GM19467 (cell line): Measurements from ENCODE around the gene DOCK2.
A peak's percentile ranks its signal among the peaks of the same experiment; 100 is the strongest.
"Not testable (repeated sequence)": the region's sequence is repeated elsewhere in the genome, so short reads cannot be mapped to it uniquely, and the experiment has no call there.

Source experiments
- ATAC-seq: cut with Tn5 transposase; IDR thresholded peaks from one replicate; pipeline ENCODE4 v1.9.1; 2021; ENCODE audit warnings: mild to moderate bottlenecking, moderate library complexity; ENCODE audit not compliant: unreplicated experiment

DOCK2 gene

DNA sequence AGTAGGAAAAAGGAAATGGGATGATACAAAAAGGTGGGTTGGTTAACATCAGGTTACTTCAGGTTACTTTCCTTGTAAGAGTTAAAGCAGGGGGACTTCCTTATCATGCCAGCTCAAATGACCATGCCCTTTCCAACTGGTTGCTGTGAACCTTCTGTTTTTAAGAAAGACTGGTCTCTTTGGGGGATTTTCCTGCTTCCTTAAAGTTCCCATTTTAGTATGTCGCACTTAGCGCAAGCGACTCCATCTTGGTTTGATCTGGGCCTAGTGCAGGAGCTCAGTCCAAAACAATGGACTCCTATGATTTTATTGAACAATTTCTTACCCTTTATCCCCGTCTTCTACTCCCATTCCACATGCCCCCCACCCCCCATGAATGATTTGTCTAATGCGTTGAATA lies 173.4 kb downstream of the DOCK2 start:
- no peak for ATAC-seq

- no peak for ATAC-seq
Observed at GRCh38 chr5:169811023-169811422, 173.9 kb downstream of the DOCK2 start.

DNA sequence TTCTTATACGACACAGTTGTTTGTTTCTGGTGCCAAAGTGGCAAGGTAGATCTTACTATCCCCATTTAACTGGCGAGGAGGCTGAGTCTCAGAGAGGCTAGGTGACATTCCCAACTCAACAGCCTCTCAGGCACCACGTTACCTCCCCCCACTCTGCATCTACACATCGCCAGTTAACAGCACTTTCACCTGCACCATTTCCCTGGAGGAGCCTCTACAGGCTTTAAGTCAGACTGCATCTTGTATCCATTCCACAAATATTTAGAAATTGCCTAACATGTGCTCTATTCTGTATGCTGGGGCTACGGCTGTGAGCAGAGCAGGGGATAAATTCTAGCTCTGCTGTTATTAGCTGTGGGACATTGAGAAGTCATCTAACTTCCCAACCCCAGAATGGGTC lies 174.6 kb downstream of the DOCK2 start:
- no peak for ATAC-seq

DNA sequence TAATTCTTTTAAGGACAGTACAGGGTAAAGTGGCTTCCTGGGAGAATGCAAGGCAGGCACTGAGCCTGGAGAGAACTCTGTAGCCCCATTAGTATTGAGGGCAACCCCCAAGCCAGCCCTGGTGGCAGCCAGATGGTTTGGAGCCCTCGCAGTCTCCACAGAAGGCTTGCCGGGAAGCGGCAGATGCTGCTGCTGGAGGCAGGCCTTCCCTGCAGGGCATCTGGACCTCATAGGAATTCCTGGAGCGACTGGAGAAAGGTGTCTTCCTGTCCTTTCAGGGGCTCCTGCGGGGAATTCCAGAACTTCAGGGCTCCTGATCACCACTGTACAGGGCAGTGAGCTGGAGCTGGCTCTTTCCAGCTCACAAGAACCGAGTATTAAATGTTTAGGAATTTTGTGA lies 175.7 kb downstream of the DOCK2 start:
- no peak for ATAC-seq

DNA sequence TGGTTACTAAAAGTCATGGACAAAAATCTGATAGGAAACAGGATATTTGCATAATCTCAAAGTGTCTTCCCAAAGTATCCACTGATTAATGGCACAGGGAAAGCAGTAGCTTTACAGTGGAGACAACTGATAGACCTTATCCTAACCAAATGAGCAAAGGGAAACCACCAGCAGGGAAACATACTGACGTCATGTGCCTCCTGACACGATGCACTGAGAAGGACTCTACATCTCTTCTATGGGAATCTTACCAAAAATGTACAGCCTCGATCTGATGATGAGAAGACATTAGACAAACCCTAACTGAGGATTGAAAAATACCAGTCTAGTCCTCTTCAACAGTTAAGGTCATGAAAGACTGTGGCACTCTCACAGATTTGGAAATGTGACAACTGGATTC lies 177.0 kb downstream of the DOCK2 start:
- no peak for ATAC-seq

DNA sequence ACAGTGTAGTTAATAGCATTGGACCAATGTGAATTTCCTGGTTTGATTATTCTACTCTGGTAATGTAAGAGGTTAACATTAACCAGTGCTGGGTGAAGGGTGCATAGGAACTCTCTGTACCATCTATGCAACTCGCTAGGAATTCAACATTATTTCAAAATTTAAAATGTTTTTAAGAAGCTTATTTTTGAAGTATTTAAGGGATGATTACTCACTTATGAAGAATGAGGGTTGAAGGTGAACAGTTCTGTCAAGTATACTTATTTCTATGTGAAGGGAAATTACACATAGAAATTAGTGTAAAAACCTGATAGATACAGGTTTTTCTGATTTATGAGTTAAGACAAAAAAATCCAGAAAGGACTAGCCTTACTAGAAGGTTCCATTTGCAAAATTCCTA lies 177.4 kb downstream of the DOCK2 start:
- ATAC-seq = no peak

DNA sequence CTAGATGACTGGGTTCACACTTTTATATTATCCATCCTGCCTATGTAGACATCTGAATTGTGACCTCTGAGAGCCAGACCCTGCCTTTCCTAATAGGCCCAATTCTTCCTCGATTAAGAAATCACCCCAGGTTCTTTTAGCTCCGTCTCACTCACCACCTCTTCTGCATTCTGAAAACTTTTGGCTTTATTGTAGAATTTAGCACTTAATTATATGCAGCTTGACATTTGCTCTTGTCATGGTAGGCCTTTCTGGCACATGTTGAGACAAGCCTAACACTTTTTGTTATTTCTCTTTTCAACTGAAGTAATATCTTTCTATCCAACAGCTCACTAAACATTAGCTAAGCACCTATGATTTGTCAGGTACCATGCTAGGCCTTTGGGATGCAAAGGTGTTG lies 180.0 kb downstream of the DOCK2 start:
- ATAC-seq = no peak

DNA sequence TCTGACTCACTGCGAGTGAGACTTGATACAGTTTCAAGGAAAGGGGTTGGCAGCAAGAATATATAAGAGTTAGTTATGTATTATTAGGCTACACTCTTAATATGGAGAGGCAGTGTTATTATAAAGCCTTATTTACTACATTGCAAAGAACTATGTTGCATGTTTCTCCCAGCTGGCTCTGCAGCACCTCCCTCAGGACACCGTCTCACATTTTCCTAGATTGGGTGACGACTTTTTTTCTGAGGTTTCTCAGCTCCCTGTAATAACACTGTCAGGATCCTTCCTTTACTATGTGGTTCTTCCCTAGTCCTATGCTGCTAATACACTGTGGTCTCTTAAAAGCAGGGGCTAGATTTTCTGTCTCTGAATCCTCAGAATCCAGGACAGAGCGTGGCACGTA lies 189.5 kb downstream of the DOCK2 start:
- ATAC-seq = no peak

DNA sequence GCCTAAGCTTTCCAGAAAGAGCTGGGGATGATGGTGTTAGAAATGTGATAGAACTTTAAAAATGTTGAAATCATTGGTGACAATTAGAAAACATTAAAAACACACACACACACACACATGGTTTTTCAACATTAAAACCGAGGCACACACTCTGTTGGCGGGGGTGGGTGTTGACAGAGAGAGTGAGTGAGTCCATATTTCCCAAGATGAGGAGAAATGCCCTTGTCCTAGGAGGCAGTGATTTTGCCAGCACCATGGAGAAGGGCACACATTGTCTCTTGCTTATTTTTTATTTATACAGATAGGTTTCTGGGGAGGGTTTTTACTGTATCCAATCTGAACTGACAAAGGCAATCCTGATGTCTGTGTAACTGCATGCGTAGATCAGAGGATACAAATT lies 190.7 kb downstream of the DOCK2 start:
- no peak for ATAC-seq

DNA sequence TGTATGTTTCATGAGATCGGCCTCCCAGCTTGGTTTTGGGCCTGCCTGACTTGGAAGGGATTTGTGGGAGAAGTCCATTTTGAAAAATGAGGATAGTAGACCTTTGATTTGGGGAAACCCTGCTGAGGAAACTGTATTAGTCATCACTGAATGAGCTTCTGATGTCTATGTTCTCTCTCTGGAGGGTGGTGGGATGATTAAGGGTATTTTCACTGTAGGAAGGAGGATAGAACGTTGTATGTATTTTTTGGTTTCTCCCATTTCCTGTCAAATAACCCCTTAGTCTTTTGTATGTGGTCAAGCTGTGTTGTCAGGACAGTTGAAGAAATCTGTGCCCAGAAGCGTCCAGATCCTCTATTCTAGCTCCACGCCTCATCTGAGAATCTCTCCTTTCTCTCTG lies 191.3 kb downstream of the DOCK2 start:
- no peak for ATAC-seq

DNA sequence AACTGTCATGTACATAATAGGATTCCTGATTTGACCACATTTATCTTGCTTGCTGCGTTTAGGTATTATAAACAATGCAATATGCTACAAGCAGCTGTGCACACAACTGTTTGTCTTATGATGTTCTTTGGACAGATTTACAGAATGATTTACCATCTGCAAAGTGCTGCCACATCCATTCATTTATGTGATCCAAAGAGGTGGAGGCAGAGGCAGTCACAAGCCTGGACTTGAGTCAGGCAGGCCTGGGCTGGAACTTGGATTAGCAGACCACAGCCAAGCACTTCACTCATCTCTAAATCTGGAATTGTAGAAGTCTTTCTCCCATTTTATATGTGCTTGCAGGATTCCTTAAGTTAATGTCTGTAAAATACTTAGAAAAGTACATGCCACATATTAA lies 194.3 kb downstream of the DOCK2 start:
- ATAC-seq = no peak

DNA sequence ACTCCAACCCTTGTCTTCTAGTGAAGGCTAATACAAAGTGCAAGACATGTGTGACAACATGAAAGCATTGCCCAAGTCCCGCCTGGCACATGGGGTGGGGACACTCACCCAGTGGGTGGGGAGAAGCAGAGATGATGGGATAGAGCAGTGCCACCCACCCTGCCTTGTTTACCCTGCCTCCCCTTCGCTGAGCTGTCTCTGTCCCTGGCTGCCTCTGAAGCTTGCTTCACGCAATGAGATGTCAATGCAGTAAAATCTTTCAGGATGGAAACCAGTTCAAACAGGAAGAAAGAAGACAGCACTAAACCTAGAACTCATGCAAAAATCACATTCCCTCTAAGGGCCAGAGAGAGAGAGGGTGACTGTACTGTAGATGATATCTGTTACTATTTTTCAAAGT lies 195.2 kb downstream of the DOCK2 start:
- no peak for ATAC-seq

GRCh38 chr5:169832845-169833244 lies 195.8 kb downstream of the DOCK2 start:
- no peak for ATAC-seq

DNA sequence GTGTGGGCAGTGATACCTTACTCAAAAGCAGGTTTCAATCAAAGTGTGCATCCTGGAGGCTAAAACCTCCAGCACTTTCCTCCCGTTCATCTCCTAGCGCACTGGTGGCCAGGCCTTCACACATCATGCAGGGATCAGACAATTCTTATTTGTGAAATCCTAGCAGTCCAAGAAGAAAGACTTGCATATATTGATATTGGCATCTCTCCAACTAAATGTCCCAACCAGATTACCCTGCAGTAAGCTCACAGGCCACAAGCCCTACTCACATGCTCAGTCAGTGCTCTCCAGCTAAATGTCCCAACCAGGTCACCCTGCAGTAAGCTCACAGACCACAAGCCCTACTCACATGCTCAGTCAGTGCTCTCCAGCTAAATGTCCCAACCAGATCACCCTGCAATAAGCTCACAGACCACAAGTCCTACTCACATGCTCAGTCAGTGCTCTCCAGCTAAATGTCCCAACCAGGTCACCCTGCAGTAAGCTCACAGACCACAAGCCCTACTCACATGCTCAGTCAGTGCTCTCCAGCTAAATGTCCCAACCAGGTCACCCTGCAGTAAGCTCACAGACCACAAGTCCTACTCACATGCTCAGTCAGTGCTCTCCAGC lies 196.7 kb downstream of the DOCK2 start:
- not testable (repeated sequence) for ATAC-seq

DNA sequence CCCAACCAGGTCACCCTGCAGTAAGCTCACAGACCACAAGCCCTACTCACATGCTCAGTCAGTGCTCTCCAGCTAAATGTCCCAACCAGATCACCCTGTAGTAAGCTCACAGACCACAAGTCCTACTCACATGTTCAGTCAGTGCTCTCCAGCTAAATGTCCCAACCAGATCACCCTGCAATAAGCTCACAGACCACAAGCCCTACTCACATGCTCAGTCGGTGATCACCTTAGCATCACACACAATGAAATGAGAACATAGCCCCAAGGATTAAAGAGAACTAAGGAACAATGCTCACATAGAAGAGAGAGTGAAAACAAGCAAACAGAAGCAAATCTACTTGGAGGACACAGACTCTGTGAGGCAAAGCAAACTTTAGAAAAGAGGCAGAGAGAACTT lies 197.5 kb downstream of the DOCK2 start:
- not testable (repeated sequence) for ATAC-seq

DNA sequence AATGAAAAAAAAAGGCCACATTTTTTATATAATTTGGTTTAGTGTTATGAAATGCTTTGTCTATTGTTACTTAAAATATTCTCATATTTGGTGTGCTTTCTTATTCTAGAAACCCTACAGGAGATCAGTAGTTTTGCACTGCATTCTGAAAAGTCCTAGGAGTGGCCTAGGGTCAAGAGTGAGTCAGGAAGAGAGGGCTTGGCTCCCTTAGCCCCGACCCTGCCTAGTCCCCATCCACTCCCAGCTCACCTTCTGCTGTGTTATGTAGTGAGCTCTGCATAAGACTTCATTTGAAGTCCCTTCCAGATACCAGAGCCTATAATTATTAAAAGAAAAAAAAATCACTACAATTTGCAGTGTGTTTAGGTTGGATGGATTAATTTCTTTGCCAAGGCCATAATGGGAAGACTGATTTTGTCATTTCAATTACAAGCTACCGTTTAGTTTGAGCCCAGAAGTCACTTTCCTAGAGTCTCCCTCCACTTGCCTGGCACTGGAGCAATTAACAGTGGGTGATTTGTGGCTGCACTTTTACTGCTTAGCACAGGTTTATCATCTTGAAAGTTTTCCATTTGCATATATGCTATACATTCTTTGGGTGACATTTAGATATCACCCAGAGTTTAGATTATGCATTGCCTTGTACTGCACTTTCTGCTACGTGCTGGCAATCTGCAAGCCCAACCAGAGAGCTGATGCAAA lies 199.9 kb downstream of the DOCK2 start:
- ATAC-seq = no peak

GRCh38 chr5:169837686-169838085 lies 200.6 kb downstream of the DOCK2 start:
- no peak for ATAC-seq

GRCh38 chr5:169838688-169839087 lies 201.6 kb downstream of the DOCK2 start:
- ATAC-seq = peak; percentile 81

- no peak for ATAC-seq
Observed at GRCh38 chr5:169840405-169840804, 203.3 kb downstream of the DOCK2 start.

DNA sequence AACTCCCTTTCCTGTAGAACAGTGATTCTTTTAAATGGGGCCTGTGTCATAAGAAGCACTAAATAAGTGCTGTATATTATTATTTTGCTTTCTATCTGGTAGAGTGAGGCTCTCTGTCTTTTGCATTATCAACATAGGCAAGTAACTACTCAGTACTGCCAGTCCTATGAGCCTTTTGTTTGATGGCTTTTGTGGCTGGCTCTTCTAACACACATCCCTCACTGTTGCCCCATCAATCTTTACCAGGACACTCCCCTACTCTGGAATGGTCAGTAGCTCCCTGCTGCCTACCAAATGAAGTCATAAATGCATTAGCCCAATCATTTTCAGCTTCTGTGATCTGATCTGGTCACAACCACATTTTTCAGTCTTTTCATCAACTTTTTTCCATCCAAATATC lies 205.6 kb downstream of the DOCK2 start:
- ATAC-seq = no peak

- no peak for ATAC-seq
Observed at GRCh38 chr5:169847519-169847918, 210.4 kb downstream of the DOCK2 start.

DNA sequence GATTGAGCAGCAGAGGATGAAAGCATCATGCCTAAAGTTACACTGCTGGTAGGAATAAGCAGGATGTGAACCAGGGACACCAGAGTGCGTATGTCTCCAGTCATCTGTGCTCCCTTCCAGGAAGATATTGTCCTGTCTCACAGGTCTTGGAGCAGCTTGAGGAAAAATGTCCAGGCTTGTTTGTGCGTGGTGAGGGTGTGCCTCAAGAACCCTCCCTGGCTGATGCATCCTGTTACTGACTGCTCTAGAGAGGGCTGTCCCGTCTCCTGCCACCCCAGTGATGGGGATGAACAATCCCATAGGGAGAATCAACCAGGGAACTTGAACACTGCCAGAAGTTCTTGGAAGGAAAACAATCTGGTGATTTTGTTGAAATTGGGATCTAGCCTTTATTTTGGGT lies 211.2 kb downstream of the DOCK2 start:
- no peak for ATAC-seq

DNA sequence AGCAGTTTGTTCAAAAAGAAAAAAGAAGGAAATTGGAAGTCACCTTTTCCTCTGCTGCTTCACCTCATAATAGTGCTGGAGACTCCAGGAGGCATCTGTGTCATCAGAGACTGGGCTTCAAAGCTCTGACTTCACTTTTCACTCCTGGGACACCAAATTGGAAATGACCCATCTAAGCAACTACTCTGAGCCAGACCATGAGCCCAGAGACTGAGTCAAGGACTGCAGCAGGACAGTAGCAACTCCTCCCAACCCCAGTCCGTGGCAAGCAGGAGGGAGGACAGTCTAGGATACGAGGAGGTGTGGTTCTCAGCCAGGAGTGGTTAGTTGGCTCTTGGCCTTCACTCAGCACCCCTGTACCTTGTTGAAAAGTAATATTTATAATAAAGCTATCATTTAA lies 211.7 kb downstream of the DOCK2 start:
- no peak for ATAC-seq
